G401 (cell line): ENCODE data around the gene NIT2. TPM values are rescaled to one million over a fixed set of nuclear protein-coding genes. Genes with fewer than 3 reads are reported as not detected.
A peak's percentile ranks its signal among the peaks of the same experiment; 100 is the strongest.
"Not testable (repeated sequence)": the region's sequence is repeated elsewhere in the genome, so short reads cannot be mapped to it uniquely, and the experiment has no call there.

Source experiments
- DNase-seq: peaks from one replicate; pipeline ENCODE4 v3.0.0-alpha.2; 2015; ENCODE audit warnings: low spot score
- in situ Hi-C: cut with HindIII; loops from 2 replicates; pipeline ENCODE4 v1.10.0; 2016; ENCODE audit warnings: low sequenced_read_pairs, mixed read lengths
- total RNA-seq: library from RNA; depleted of rRNA; stranded (reverse); fragments of >200 nt; shearing (Covaris generic); gene quantifications from 2 replicates; pipeline ENCODE4 v1.2.3, GENCODE V29; 2014

NIT2 gene
- total RNA-seq, 1 experiment from 2014 or later: 41.1 TPM

DNA sequence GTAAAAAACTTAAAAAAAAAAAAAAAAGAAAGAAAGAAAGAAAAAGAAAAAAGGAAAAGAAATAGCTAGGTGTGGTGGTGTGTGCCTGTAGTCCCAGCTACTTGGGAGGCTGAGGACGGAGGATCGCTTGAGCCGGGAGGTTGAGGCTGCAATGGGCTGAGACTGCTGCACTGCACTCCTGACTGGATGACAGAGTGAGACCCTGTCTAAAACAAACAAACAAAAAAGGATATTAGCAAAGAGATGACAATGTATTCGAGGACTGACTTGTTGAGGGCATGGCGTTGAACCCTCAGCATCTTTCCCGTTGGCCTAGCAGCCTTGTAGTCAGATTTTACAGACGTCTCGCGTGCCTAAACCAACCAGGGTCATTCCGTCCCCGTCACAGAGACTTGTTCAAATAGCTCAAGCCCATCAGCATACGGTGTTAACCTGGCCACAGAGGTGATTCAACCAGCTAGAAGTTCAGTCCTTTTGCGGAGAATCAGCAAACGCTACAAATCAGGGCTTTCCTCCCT lies 528 bp upstream of the NIT2 start:
- in situ Hi-C loops: loop anchor here (25.0 kb wide), 1 partner anchor 253 kb away; no protein-coding TSS in a partner anchor
- no peak for DNase-seq

DNA sequence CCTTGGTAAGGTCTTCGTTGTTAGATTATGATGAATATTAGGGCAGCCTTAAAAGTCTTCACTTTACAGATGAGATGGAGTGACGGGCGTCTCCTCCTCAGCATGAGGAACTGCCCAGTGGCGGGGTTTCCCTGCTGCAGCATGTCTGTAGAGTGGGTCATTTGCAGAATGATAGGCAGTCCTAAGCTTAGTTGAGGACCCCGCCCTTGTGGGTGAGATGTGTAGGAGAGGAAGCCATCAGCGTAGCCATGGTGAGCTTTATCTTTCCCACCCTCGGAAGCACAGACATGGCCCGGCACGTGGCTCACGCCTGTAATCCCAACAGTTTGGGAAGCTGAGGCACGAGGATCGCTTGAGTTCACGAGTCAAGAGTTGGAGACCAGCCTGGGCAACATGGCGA lies 877 bp downstream of the NIT2 start:
- in situ Hi-C loops: loop anchor here (25.0 kb wide), 1 partner anchor 252 kb away; no protein-coding TSS in a partner anchor
- peak; percentile 38 for DNase-seq

GRCh38 chr3:100336229-100336628 lies 1.7 kb downstream of the NIT2 start:
- DNase-seq: not testable (repeated sequence)
- in situ Hi-C loops: loop anchor here (25.0 kb wide), 1 partner anchor 251 kb away; no protein-coding TSS in a partner anchor

DNA sequence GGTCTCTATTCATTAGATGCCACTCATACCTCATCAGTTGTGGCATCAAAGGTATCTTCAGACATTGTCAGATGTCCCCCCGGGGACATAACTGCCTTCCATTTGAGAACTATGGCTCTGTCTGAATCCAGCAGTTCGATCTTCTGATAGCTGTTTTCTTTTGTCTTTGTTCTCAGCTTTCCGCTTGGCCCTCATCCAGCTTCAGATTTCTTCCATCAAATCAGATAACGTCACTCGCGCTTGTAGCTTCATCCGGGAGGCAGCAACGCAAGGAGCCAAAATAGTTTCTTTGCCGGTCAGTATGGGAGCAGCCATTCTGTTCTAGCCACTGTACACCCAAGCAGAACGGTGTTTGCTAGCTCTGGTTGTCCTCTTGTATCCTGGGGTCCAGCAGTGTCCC lies 4.4 kb downstream of the NIT2 start:
- DNase-seq: no peak
- in situ Hi-C loops: loop anchor here (25.0 kb wide), 1 partner anchor 248 kb away; no protein-coding TSS in a partner anchor

DNA sequence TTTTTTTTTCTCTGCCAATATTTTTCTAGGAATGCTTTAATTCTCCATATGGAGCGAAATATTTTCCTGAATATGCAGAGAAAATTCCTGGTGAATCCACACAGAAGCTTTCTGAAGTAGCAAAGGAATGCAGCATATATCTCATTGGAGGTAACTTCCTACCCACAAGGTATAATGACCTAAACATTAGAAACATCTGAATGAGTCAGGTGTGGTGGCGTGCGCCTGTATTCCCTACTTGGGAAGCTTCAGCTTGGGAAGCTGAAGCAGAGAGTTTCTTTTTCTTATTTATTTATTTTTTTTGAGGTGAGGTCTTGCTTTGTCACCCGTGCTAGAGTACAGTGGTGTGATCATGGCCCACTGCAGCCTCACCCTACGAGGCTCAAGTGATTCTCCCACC lies 5.2 kb downstream of the NIT2 start:
- no peak for DNase-seq
- in situ Hi-C loops: loop anchor here (25.0 kb wide), 1 partner anchor 248 kb away; no protein-coding TSS in a partner anchor

- no peak for DNase-seq
- in situ Hi-C loops: loop anchor here (25.0 kb wide), 1 partner anchor 247 kb away; no protein-coding TSS in a partner anchor
Observed at GRCh38 chr3:100340527-100340926, 6.0 kb downstream of the NIT2 start.

- in situ Hi-C loops: loop anchor here (25.0 kb wide), 1 partner anchor 239 kb away; no protein-coding TSS in a partner anchor
- no peak for DNase-seq
Observed at GRCh38 chr3:100348727-100349126, 14.2 kb downstream of the NIT2 start.

DNA sequence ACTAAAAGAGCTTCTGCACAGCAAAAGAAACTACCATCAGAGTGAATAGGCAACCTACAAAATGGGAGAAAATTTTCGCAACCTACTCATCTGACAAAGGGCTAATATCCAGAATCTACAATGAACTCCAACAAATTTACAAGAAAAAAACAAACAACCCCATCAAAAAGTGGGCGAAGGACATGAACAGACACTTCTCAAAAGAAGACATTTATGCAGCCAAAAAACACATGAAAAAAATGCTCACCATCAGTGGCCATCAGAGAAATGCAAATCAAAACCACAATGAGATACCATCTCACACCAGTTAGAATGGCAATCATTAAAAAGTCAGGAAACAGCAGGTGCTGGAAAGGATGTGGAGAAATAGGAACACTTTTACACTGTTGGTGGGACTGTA lies 17.2 kb downstream of the NIT2 start:
- in situ Hi-C loops, DNase-seq: not testable (repeated sequence)

DNA sequence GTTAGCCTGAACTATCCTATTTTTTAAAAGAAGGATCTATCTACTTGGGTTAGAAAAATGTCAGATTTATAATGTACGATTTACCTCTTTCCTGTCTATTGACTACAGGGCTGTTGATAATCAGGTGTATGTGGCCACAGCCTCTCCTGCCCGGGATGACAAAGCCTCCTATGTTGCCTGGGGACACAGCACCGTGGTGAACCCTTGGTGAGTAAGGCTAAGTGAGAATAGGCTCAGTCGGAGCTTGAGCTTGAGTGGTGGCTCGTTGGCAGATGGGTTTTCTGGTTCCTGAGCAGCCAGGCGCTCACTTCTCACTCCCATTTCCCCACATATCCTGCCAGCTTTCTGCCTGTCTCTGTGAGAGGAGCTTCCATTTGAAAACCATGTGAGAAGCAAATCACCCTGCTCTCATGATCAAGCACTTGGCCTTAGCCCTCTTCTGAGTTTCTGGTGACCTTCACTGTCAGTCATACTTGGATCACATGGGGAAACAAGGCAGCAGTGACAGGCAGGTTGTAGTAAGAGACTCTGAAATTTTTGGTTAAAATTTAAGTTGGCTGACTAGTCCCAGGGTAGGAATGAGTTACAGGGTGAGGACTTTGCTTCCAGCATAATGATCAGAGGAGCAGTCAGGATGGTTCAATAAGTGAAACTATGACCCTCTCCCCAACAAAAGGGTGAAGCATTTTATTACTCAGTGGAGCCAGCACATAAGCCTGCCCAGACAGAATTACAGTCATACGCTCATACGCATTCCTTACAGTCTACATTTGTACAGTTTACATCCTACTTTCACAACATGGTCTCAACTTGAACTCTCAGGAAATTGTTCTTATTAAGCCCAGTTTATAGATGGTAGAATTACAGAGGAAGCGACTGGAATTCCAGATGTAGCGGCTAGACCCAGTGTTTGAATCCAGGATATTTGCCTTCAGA lies 18.0 kb downstream of the NIT2 start:
- in situ Hi-C loops: no loop called here
- no peak for DNase-seq

DNA sequence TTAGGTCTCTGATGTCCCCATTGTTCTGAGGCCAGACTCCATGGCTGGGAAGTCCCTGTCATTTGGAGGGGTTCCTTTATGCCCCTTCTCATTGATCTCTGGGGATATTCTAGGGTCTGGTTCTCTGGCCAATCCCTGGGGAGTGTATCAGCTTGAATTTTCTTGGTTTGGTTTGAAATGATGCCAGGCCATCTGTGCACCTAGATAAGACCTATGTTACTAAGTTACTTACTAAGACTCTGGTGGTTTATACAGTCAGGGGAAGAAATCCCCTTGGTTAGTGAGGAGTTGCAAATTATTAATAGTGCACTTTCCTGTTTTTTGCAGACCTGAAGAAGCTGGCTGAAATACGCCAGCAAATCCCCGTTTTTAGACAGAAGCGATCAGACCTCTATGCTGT lies 20.3 kb downstream of the NIT2 start:
- no peak for DNase-seq
- in situ Hi-C loops: no loop called here

DNA sequence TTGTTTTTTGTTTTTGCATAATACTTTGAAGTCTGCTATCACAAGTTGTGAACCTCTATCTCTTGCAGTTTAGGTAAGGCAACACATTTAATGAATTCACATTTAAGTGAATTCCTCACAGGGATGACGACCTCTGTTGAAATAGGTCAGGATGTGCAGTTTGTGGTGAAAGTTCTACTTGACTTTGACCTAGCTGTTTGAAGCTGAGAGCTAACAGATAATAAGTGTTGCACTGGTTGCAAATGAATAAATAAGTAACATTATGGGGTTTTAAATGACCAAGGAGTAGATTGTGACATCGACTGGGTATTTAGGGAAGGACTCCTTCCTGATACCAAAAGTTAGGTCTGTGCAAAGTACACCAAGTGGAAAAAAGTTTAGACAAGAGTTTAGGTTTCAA lies 23.9 kb downstream of the NIT2 start:
- in situ Hi-C loops: no loop called here

GRCh38 chr3:100359035-100359434 lies 24.5 kb downstream of the NIT2 start:
- in situ Hi-C loops: no loop called here
- DNase-seq: no peak

More for the DNA sequence above, 23.9 kb downstream of the NIT2 start:
- DNase-seq: no peak

GRCh38 chr3:100360757-100361496 lies 26.4 kb downstream of the NIT2 start:
- in situ Hi-C loops: no loop called here
- no peak for DNase-seq

DNA sequence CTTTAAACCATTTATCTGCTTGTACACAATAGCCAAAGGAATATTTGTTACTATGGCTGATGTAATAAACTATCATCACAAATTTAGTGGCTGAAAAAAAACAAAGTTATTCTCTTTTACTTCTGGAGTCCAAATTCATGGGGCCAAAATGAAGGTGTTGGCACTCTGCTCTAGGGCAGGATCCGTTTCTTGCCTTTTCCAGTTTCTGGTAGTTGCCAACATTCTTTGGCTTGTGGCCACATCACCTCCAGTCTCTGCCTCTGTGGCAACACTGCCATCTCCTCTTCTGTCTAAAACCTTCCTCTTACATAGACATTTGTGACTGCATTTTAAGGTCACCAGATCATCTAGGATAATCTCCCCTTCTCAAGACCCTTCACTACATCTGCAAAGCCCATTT lies 27.3 kb downstream of the NIT2 start:
- DNase-seq: no peak
- in situ Hi-C loops: no loop called here

DNA sequence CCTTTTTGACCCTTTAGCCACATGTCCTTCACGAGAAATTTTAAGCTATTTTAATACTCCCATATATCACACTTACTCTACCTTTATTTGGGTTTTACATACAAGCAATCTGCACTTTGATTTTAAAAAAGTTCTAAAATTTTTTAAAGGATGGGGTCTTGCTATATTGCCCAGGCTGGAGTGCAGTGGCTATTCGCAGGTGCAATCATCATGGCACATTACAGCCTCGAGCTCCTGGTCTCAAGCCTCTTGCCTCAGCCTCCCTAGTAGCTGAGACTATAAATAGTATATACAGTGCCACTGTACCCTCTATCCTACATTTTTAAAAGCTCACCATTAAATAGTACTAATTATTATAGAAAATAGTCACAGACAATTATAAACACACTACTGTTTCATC lies 29.9 kb downstream of the NIT2 start:
- in situ Hi-C loops: no loop called here

GRCh38 chr3:100366424-100366823 lies 31.9 kb downstream of the NIT2 start:
- DNase-seq: no peak
- in situ Hi-C loops: no loop called here

More for the DNA sequence above, 29.9 kb downstream of the NIT2 start:
- no peak for DNase-seq

DNA sequence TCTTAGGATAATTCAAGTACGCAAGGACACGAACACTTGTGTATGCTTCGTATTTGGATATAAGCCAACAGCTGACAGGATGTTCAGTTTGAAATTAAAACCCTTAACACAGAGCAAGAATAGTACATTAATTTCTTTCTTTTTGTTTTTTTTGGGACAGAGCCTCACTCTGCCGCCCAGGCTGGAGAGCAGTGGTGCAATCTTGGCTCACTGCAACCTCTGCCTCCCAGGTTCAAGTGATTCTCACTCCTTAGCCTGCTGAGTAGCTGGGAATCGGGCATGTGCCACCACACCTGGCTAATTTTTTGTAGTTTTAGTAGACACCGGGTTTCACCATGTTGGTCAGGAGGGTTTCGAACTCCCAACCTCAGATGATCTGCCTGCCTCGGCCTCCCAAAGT lies 33.9 kb downstream of the NIT2 start:
- DNase-seq: no peak
- in situ Hi-C loops: no loop called here

DNA sequence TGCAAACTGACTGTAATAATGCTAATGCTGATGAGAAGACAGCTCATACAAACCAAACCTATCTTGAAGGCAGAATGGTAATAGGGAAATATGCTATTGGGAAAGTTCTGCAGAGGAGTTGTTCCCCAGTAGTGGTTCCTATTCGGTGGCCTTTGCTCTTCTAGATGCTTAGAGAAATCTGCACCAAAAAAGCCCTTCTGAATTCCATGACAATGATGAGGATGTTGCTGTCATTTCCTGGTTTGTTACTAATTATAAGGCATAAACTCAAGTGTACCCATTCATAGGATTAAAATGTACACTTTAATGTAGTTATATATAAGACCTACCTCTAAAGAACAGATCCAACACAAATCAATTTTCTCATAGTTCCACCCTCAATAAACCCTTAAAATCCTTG lies 36.2 kb downstream of the NIT2 start:
- in situ Hi-C loops: no loop called here
- DNase-seq: no peak

GRCh38 chr3:100374521-100374920 lies 40.0 kb downstream of the NIT2 start:
- in situ Hi-C loops: no loop called here

DNA sequence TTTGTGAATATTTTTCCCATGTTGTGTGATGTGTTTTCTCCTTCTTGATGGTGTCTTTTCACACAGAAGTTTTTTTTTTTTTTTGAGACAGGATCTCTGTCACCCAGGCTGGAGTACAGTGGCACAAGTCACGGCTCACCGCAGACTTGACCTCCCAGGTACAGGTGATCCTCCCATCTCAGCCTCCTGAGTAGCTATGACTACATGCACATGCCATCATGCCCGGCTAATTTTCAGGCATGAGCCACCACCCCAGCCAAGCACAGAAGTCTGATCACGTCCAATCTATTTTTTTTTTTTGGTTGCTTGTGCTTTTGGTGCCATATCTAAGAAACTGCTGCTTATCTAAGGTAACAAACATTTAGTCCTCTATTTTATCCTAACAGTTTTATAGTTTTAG lies 41.7 kb downstream of the NIT2 start:
- no peak for DNase-seq
- in situ Hi-C loops: no loop called here

More at GRCh38 chr3:100374521-100374920, 40.0 kb downstream of the NIT2 start:
- no peak for DNase-seq
